H1 (cell line): Measurements from ENCODE around the gene RIN3. TPM values are rescaled to one million over a fixed set of nuclear protein-coding genes. Genes with fewer than 3 reads are reported as not detected.

Experiments
- GABPA ChIP-seq: IDR thresholded peaks from 2 replicates; pipeline ENCODE4 v1.6.1; 2011; ENCODE audit warnings: mild to moderate bottlenecking, low read length, moderate library complexity, borderline replicate concordance; ENCODE audit not compliant: insufficient read depth
- POLR2AphosphoS5 ChIP-seq: IDR thresholded peaks from 2 replicates; pipeline ENCODE4 v1.6.1; 2011; ENCODE audit warnings: low read depth, low read length
- SIX5 ChIP-seq: IDR thresholded peaks from 2 replicates; pipeline ENCODE4 v1.6.1; 2011; ENCODE audit warnings: mild to moderate bottlenecking, low read depth, low read length
- polyA plus RNA-seq, 7 experiments: library from polyadenylated mRNA; depleted of rRNA in 3 of 7; stranded (reverse) in 5 of 7; unstranded in 2 of 7; fragments of >200 nt in 5 of 7; fragments of 200-250 nt in 2 of 7; gene quantifications; 1 replicate in 5 of 7; 2 replicates in 1 of 7; 4 replicates in 1 of 7; pipeline versions ENCODE4 v1.2.1 to v1.2.3, GENCODE V29; 2011 to 2013; ENCODE audit warnings: missing spikeins in 2 of 7, mixed read lengths in 2 of 7
- total RNA-seq: library from RNA; stranded (reverse); fragmentation: NEBNext Ultra II Directional; extraction: Animal tissue kit (Norgen Biotek cat#: 25700); gene quantifications from 2 replicates; pipeline ENCODE4 v1.2.1, GENCODE V29; 2021
- TF ChIP-seq, protein P1 (sequence below): fragments of 300-600 bp; sonication (generic); IDR thresholded peaks from 2 replicates; pipeline ENCODE4 v1.7.1; 2012; ENCODE audit warnings: low read length, moderate library complexity, mild to moderate bottlenecking, inconsistent platforms; ENCODE audit not compliant: insufficient replicate concordance
- TF ChIP-seq, protein P2 (sequence below): IDR thresholded peaks from 2 replicates; pipeline ENCODE4 v1.6.1; 2011; ENCODE audit warnings: low read length, improper control_type of control experiment
- TF ChIP-seq, protein P3 (sequence below): IDR thresholded peaks from 2 replicates; pipeline ENCODE4 v1.6.1; 2011; ENCODE audit warnings: low read depth, mild to moderate bottlenecking, low read length; ENCODE audit not compliant: insufficient read depth
- TF ChIP-seq, protein P4 (sequence below), 3 experiments: IDR thresholded peaks; 1 replicate in 2 of 3; 2 replicates in 1 of 3; pipeline versions ENCODE4 v1.5.1 to v1.6.1; 2011; ENCODE audit warnings: low read length in 3 of 3, mild to moderate bottlenecking in 3 of 3, inconsistent platforms in 2 of 3, low read depth in 1 of 3, moderate library complexity in 1 of 3; ENCODE audit not compliant: insufficient read depth in 1 of 3; ENCODE audit errors: control extremely low read depth in 1 of 3

Gene RIN3
- total and polyA plus RNA-seq, 2 of the 8 experiments (the other 6 are each of a cell fraction or from before 2014, with no cell fraction given): 0.59 to 1.5 TPM

DNA sequence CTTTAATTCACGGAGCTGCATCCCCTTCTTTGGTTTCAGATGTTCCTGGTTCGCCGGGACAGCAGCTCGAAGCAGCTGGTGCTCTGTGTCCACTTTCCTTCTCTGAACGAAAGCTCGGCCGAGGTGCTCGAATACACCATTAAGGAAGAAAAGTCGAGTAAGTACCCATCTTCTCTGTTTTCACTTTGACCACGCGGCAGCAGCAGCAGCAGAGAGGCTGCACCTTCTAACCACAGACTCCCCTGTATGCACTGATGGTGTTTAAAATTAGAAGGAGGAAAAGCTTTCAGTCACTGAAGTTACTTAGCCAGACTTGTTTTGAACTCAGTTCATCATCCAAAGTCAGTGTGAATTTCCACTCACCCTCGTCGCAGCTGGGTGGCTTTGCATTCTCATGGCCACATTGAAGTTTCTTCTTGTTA lies 63.8 kb downstream of the RIN3 start (continued):
- TF ChIP-seq, protein P1, sequence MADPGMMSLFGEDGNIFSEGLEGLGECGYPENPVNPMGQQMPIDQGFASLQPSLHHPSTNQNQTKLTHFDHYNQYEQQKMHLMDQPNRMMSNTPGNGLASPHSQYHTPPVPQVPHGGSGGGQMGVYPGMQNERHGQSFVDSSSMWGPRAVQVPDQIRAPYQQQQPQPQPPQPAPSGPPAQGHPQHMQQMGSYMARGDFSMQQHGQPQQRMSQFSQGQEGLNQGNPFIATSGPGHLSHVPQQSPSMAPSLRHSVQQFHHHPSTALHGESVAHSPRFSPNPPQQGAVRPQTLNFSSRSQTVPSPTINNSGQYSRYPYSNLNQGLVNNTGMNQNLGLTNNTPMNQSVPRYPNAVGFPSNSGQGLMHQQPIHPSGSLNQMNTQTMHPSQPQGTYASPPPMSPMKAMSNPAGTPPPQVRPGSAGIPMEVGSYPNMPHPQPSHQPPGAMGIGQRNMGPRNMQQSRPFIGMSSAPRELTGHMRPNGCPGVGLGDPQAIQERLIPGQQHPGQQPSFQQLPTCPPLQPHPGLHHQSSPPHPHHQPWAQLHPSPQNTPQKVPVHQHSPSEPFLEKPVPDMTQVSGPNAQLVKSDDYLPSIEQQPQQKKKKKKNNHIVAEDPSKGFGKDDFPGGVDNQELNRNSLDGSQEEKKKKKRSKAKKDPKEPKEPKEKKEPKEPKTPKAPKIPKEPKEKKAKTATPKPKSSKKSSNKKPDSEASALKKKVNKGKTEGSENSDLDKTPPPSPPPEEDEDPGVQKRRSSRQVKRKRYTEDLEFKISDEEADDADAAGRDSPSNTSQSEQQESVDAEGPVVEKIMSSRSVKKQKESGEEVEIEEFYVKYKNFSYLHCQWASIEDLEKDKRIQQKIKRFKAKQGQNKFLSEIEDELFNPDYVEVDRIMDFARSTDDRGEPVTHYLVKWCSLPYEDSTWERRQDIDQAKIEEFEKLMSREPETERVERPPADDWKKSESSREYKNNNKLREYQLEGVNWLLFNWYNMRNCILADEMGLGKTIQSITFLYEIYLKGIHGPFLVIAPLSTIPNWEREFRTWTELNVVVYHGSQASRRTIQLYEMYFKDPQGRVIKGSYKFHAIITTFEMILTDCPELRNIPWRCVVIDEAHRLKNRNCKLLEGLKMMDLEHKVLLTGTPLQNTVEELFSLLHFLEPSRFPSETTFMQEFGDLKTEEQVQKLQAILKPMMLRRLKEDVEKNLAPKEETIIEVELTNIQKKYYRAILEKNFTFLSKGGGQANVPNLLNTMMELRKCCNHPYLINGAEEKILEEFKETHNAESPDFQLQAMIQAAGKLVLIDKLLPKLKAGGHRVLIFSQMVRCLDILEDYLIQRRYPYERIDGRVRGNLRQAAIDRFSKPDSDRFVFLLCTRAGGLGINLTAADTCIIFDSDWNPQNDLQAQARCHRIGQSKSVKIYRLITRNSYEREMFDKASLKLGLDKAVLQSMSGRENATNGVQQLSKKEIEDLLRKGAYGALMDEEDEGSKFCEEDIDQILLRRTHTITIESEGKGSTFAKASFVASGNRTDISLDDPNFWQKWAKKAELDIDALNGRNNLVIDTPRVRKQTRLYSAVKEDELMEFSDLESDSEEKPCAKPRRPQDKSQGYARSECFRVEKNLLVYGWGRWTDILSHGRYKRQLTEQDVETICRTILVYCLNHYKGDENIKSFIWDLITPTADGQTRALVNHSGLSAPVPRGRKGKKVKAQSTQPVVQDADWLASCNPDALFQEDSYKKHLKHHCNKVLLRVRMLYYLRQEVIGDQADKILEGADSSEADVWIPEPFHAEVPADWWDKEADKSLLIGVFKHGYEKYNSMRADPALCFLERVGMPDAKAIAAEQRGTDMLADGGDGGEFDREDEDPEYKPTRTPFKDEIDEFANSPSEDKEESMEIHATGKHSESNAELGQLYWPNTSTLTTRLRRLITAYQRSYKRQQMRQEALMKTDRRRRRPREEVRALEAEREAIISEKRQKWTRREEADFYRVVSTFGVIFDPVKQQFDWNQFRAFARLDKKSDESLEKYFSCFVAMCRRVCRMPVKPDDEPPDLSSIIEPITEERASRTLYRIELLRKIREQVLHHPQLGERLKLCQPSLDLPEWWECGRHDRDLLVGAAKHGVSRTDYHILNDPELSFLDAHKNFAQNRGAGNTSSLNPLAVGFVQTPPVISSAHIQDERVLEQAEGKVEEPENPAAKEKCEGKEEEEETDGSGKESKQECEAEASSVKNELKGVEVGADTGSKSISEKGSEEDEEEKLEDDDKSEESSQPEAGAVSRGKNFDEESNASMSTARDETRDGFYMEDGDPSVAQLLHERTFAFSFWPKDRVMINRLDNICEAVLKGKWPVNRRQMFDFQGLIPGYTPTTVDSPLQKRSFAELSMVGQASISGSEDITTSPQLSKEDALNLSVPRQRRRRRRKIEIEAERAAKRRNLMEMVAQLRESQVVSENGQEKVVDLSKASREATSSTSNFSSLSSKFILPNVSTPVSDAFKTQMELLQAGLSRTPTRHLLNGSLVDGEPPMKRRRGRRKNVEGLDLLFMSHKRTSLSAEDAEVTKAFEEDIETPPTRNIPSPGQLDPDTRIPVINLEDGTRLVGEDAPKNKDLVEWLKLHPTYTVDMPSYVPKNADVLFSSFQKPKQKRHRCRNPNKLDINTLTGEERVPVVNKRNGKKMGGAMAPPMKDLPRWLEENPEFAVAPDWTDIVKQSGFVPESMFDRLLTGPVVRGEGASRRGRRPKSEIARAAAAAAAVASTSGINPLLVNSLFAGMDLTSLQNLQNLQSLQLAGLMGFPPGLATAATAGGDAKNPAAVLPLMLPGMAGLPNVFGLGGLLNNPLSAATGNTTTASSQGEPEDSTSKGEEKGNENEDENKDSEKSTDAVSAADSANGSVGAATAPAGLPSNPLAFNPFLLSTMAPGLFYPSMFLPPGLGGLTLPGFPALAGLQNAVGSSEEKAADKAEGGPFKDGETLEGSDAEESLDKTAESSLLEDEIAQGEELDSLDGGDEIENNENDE: no peak
- no peak for TF ChIP-seq POLR2AphosphoS5
- TF ChIP-seq, protein P2, sequence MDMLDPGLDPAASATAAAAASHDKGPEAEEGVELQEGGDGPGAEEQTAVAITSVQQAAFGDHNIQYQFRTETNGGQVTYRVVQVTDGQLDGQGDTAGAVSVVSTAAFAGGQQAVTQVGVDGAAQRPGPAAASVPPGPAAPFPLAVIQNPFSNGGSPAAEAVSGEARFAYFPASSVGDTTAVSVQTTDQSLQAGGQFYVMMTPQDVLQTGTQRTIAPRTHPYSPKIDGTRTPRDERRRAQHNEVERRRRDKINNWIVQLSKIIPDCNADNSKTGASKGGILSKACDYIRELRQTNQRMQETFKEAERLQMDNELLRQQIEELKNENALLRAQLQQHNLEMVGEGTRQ: no peak
- TF ChIP-seq, protein P3, sequence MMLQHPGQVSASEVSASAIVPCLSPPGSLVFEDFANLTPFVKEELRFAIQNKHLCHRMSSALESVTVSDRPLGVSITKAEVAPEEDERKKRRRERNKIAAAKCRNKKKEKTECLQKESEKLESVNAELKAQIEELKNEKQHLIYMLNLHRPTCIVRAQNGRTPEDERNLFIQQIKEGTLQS: no peak
- no peak for TF ChIP-seq GABPA
- no peak for TF ChIP-seq SIX5
- TF ChIP-seq, protein P4, sequence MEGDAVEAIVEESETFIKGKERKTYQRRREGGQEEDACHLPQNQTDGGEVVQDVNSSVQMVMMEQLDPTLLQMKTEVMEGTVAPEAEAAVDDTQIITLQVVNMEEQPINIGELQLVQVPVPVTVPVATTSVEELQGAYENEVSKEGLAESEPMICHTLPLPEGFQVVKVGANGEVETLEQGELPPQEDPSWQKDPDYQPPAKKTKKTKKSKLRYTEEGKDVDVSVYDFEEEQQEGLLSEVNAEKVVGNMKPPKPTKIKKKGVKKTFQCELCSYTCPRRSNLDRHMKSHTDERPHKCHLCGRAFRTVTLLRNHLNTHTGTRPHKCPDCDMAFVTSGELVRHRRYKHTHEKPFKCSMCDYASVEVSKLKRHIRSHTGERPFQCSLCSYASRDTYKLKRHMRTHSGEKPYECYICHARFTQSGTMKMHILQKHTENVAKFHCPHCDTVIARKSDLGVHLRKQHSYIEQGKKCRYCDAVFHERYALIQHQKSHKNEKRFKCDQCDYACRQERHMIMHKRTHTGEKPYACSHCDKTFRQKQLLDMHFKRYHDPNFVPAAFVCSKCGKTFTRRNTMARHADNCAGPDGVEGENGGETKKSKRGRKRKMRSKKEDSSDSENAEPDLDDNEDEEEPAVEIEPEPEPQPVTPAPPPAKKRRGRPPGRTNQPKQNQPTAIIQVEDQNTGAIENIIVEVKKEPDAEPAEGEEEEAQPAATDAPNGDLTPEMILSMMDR (IDR thresholded peaks at IDR 0.05; ENCODE audit: control extremely low read depth in 1 of 3, insufficient read depth in 1 of 3, low read depth in 1 of 3, low read length in 3 of 3): no peak
